OCI-LY3 (cell line): Measurements from ENCODE around the gene RASL12.

Experiments used
- H2AFZ ChIP-seq: fragments of 200-600, 300-600 bp; shearing (Covaris generic); 2 replicates; pipeline ENCODE4 v1.6.0; 2014; ENCODE audit warnings: antibody characterized with exemption, low read depth, low read length
- H3K27ac ChIP-seq: fragments of 200-600, 300-600 bp; sonication (generic); 2 replicates; pipeline ENCODE4 v1.5.1; 2014; ENCODE audit warnings: mild to moderate bottlenecking, low read length, moderate library complexity, mixed read lengths
- H3K27me3 ChIP-seq: fragments of 200-600, 300-600 bp; sonication (generic); 2 replicates; pipeline ENCODE4 v1.6.1; 2014; ENCODE audit warnings: low read depth, low read length, mixed read lengths
- H3K36me3 ChIP-seq: fragments of 200-600, 300-600 bp; sonication (generic); replicated peaks from 2 replicates; pipeline ENCODE3; 2014; ENCODE audit warnings: low read depth, low read length, mixed read lengths
- H3K4me1 ChIP-seq: fragments of 300-600, 200-600 bp; sonication (generic); 2 replicates; pipeline ENCODE4 v1.6.1; 2014; ENCODE audit warnings: low read length, mixed read lengths
- H3K4me2 ChIP-seq: fragments of 200-600, 300-600 bp; sonication (generic); 2 replicates; pipeline ENCODE4 v1.6.1; 2014; ENCODE audit warnings: low read length, mixed read lengths
- H3K4me3 ChIP-seq: fragments of 300-600, 200-600 bp; sonication (generic); 2 replicates; pipeline ENCODE4 v1.5.1; 2014; ENCODE audit warnings: antibody characterized with exemption, mild to moderate bottlenecking, low read length, moderate library complexity
- H3K79me2 ChIP-seq: fragments of 300-600, 200-600 bp; shearing (Covaris generic); 2 replicates; pipeline ENCODE4 v1.6.1; 2014; ENCODE audit warnings: mild to moderate bottlenecking, low read length, mixed read lengths
- H3K9ac ChIP-seq: fragments of 300-600, 200-600 bp; shearing (Covaris generic); 2 replicates; pipeline ENCODE4 v1.6.0; 2014; ENCODE audit warnings: mild to moderate bottlenecking, low read length, moderate library complexity
- H3K9me3 ChIP-seq: fragments of 200-600, 300-600 bp; shearing (Covaris generic); 2 replicates; pipeline ENCODE4 v1.6.1; 2014; ENCODE audit warnings: low read length, mixed read lengths; ENCODE audit not compliant: insufficient read depth
- H4K20me1 ChIP-seq: fragments of 200-600, 300-600 bp; sonication (generic); 2 replicates; pipeline ENCODE4 v1.6.1; 2016; ENCODE audit warnings: low read length, mixed read lengths; ENCODE audit not compliant: insufficient read depth
- CTCF ChIP-seq: fragments of 200-600, 300-600 bp; sonication (generic); IDR thresholded peaks from 2 replicates; pipeline ENCODE4 v1.5.1; 2014; ENCODE audit warnings: antibody characterized with exemption, low read length, low read depth
- EZH2phosphoT487 ChIP-seq: fragments of 200-600 bp; shearing (Covaris generic); IDR thresholded peaks from 2 replicates; pipeline ENCODE4 v1.6.1; 2018; ENCODE audit warnings: antibody characterized with exemption, mixed run types, low read depth

Gene RASL12

GRCh38 chr15:65071381-65071811 is 3.6 kb upstream of the RASL12 start:
- H3K27me3 ChIP-seq, result 0 out of 2 replicates have a peak, but pooled peaks cover 5% of the 10 kb centered on the region
- H3K4me3 ChIP-seq, result no peak overlapping the region
- no peaks in the 10 kb centered on the region for H3K36me3 ChIP-seq
- peaks cover 7% of the 10 kb centered on the region for H3K4me1 ChIP-seq
- no peaks in the 10 kb centered on the region for H3K9me3 ChIP-seq
- H3K79me2 ChIP-seq, result no peaks in the 10 kb centered on the region
- no peak overlapping the region for H2AFZ ChIP-seq
- TF ChIP-seq CTCF (no peak), EZH2phosphoT487 (no peak)
- no peak overlapping the region for H3K9ac ChIP-seq
- no peaks in the 10 kb centered on the region for H4K20me1 ChIP-seq
- no peak overlapping the region for H3K27ac ChIP-seq
- H3K4me2 ChIP-seq, result no peak overlapping the region

DNA sequence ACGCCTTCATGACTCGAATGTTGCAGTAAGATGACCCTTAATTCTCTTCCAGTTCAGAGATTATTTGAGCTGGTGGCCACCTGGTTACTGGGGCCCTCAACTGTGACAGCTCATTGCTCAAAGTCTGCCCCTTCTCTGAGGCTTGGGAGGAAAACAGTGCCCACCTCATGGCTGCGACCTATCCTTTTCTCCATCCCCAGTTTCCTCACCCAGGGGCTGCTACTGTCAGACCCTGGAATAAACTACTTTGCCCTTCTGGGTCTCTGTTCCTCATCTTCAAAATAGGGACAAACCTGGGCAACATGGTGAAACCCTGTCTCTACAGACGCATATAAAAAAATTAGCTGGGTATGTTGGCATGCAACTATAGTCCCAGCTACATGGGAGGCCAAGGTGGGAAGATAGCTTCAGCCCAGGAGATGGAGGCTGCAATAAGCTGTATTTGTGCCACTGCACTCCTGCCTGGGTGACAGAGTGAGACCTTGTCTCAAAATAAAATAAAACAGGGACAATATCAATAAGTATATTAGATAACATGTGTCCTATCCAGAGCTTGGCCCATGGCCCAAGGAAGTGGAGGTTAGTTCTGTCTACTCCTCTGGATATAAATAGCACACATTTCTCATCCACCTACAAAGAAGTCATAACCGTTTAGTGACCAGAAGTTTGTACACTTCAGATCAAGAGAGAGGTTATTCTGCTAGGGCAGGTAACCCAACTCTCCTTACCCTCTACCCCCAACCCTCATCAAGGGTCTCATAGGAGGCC is 2.2 kb upstream of the RASL12 start:
- 0 out of 2 replicates have a peak, but pooled peaks cover 9% of the 10 kb centered on the region for H3K27me3 ChIP-seq
- no peaks in the 10 kb centered on the region for H4K20me1 ChIP-seq
- H3K36me3 ChIP-seq, result no peaks in the 10 kb centered on the region
- H3K4me3 ChIP-seq, result no peak overlapping the region
- no peak overlapping the region for H2AFZ ChIP-seq
- H3K4me2 ChIP-seq, result no peak overlapping the region
- H3K4me1 ChIP-seq, result peaks cover 7% of the 10 kb centered on the region
- TF ChIP-seq EZH2phosphoT487, result no peak
- no peak for TF ChIP-seq CTCF
- no peak overlapping the region for H3K27ac ChIP-seq
- H3K9me3 ChIP-seq, result no peaks in the 10 kb centered on the region
- no peak overlapping the region for H3K9ac ChIP-seq
- H3K79me2 ChIP-seq, result no peaks in the 10 kb centered on the region

GRCh38 chr15:65069179-65069578 is 1.4 kb upstream of the RASL12 start:
- Histone ChIP-seq H3K36me3 (no peaks in the 10 kb centered on the region), H3K27me3 (0 out of 2 replicates have a peak, but pooled peaks cover 9% of the 10 kb centered on the region), H2AFZ (no peak overlapping the region), H3K79me2 (no peaks in the 10 kb centered on the region), H3K27ac (no peak overlapping the region), H4K20me1 (no peaks in the 10 kb centered on the region), H3K9me3 (no peaks in the 10 kb centered on the region), H3K4me1 (peaks cover 3% of the 10 kb centered on the region), H3K9ac (no peak overlapping the region), H3K4me3 (no peak overlapping the region), H3K4me2 (no peak overlapping the region)
- TF ChIP-seq CTCF (no peak), EZH2phosphoT487 (no peak)

DNA sequence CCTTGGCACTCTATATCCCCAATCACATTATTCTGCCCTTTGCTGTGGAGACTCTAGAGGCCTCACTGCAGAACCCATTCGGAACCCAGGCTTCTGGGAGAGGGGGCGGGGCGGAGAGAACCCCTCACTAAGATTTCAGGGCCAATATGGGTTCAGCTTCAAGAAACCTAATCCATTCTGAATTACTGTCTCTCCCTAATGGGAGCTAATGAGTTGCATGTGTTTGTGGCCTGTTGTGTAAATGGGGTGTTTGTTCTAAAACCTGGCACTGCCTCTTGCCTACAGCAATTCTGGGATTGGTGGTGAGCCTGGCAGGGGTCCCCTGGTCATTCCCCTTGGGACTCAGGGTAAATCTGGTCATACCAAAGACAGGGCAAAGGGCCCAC is 605 bp upstream of the RASL12 start:
- Histone ChIP-seq H3K27me3 (0 out of 2 replicates have a peak, but pooled peaks cover 9% of the 10 kb centered on the region), H3K4me3 (no peak overlapping the region)

More for the DNA sequence above, 605 bp upstream of the RASL12 start:
- no peaks in the 10 kb centered on the region for H4K20me1 ChIP-seq
- no peaks in the 10 kb centered on the region for H3K9me3 ChIP-seq
- no peak overlapping the region for H3K4me2 ChIP-seq
- H3K9ac ChIP-seq, result no peak overlapping the region
- no peaks in the 10 kb centered on the region for H3K4me1 ChIP-seq
- no peaks in the 10 kb centered on the region for H3K79me2 ChIP-seq
- TF ChIP-seq CTCF (no peak), EZH2phosphoT487 (no peak)
- no peaks in the 10 kb centered on the region for H3K36me3 ChIP-seq
- H2AFZ ChIP-seq, result no peak overlapping the region
- no peak overlapping the region for H3K27ac ChIP-seq
